GM18502 (cell line): Measurements from ENCODE around the gene WDR90.
A peak's percentile ranks its signal among the peaks of the same experiment; 100 is the strongest.

Source experiments
- ATAC-seq: cut with Tn5 transposase; IDR thresholded peaks from one replicate; pipeline ENCODE4 v1.9.1; 2021; ENCODE audit warnings: mild to moderate bottlenecking; ENCODE audit not compliant: unreplicated experiment, poor library complexity

The WDR90 gene

DNA sequence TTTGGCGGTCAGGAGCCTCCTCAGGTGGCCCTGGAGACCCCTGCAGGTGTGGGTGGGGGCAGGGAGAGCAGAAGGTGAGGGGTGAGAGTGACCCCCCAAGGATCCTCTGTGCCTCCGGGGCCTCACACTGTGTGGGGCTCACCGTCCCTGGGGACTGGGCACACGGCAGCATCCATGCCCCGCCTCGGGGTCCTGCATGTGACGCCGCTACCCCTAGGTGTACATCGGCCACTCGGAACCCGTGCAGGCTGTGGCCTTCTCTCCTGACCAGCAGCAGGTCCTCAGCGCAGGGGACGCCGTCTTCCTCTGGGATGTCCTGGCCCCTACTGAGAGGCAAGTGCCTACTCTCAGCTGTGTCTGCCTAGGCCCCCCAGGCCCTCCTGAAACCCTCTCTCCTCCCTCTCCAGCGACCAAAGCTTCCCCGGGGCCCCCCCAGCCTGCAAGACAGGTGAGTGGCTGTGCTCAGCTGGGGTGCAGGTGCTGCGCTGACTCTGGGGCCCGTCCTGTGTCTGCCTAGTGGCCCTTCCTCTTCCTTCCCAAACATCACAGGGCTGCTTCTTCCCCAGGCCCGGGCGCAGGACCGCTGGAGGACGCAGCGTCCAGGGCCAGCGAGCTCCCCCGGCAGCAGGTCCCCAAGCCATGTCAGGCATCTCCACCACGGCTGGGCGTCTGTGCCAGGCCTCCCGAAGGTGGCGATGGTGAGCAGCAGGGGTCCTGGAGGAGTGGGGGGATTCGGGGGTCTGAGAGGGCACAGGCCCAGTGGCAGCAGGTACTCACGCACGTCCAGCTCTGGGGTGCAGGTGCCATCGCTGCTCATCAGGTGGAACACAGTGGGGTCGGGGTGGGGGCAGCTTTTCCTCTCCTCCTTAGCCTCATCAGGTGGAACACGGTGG, 9.8 kb downstream of the WDR90 start:
- ATAC-seq = no peak

- no peak for ATAC-seq
Measured at GRCh38 chr16:659618-660017, 10.5 kb downstream of the WDR90 start.

- ATAC-seq = no peak
Measured at GRCh38 chr16:660132-660458, 10.9 kb downstream of the WDR90 start.

DNA sequence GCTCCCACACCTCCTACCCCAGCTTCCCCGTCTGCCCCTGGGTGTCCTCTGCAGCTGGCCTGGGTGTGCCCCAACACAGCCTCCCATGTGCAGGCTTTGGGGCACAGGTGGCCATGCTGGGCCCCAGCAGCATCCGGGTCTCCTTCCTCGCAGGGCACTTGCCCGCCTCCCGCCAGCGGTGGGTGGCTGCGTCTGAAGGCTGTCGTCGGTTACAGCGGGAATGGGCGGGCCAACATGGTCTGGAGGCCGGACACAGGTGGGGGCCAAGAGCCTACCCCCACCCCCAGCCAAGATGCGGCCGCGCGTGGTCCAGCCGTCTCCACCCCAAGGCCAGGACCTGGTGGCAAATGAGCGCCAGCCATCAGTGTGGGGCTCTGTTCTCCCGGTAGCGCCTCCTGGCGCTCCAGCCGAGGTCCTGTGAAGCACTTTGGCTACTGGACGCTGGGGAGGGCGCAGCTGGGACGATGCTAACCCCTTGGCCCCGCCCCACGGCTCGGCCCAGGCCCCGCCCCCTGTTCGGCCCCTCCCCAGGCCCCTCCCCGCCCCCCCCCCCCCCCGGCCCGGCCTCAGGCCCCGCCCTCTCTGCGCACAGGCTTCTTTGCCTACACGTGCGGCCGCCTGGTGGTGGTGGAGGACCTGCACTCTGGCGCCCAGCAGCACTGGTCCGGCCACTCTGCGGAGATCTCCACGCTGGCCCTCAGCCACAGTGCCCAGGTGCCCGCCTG, 11.5 kb downstream of the WDR90 start:
- ATAC-seq = no peak

GRCh38 chr16:661184-661821, 12.1 kb downstream of the WDR90 start:
- ATAC-seq = no peak

DNA sequence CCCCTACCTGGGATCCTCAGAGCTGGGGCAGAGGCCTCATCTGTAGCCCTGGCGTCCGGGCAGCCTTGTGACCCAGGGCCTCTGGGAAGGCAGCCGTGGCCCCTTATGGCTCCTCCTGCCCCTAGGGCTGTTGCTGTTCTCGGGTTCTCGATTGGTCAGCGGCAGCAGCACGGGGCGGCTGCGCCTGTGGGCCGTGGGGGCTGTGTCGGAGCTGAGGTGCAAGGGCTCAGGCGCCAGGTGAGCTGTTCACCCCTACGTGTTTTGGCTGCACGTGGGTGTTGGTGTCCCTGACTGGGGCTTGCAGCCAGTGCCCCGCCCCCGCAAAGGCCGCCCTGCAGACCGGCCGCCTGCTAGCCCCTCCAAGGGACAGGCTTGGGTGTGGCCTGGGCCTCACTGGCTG, 12.9 kb downstream of the WDR90 start:
- ATAC-seq = no peak

GRCh38 chr16:662597-662996, 13.4 kb downstream of the WDR90 start:
- no peak for ATAC-seq

DNA sequence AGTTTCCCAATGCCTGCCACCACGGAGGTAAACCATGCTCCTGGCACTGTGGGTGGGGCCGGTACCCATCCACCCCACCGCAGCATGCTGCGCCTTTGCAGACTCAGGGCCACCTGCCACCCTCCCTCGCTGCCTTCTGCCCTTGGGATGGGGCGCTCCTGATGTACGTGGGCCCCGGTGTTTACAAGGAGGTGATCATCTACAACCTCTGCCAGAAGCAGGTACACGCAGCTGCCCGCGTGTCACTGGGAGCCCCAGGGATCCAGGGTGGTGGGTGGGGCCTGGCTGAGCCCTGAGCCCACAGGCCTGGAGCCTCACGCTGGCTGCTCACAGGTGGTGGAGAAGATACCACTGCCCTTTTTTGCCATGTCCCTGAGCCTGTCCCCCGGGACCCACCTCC, 17.4 kb downstream of the WDR90 start:
- ATAC-seq = no peak

DNA sequence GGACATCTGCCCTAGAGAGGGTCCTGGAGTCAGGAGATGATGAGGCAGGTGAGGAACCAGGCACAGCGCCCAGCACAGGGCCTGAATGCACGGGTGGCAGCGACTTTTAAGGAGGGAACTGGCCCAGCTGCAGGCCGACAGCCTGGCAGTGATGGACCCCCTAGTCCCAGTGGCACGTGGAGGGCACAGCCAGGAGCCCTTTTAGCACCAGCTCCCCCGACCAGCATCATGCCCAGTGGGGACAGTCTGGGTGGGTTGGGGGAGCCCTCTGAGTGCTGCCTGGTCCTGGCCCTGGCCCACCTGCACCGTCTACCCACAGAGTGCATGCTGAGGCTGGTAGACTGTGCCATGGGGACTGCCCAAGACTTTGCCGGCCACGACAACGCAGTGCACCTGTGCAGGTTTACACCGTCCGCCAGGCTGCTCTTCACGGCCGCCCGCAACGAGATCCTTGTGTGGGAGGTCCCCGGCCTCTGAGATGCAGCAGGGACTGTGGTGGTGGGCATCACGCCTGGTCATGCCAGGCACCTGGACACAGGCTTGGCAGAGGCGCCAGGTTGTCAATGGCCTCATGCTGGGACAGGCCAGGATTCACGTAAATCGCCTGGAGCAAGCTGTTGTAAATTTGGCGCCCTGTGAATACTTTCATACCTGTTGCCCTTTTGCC, 18.1 kb downstream of the WDR90 start:
- ATAC-seq = no peak

GRCh38 chr16:667780-668518, 18.8 kb downstream of the WDR90 start, which contains the start of gene RHOT2:
TSS of gene RHOT2 (plus strand) at chr16:668132. CDS start at chr16:668200, 68 bp downstream.
- ATAC-seq = peak; percentile 77

GRCh38 chr16:668519-669171, 19.5 kb downstream of the WDR90 start:
- ATAC-seq = peak; percentile 17

GRCh38 chr16:669666-670065, 20.5 kb downstream of the WDR90 start:
- ATAC-seq = no peak

DNA sequence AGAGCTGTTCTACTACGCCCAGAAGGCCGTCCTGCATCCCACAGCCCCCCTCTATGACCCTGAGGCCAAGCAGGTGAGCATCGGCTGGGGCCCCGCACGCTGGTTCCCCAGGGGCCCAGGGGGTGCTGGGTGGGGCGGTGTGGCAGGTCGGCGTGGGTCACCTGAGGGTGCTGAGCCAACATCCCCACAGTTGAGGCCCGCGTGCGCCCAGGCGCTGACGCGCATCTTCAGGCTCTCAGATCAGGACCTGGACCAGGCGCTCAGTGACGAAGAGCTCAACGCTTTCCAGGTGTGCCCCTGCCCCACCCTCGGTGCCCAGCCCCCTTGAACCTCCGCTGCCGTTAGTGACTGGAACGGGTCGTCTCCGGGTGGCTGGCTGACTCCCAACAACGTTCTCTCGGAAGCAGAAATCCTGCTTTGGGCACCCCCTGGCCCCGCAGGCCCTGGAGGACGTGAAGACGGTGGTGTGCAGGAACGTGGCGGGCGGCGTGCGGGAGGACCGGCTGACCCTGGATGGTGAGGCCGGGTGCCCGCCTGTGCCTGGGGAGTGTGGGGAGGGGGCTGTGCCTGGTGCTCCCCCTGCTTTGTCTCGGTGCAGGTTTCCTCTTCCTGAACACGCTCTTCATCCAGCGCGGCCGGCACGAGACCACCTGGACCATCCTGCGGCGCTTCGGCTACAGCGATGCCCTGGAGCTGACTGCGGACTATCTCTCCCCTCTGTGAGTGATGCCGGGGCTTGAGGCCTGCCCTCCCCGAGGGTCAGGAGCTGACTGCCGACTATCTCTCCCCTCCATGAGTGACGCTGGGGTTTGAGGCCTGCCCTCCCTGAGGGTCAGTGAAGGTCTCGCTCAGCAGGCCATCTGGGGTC, 21.6 kb downstream of the WDR90 start:
- ATAC-seq = no peak

- ATAC-seq = no peak
Measured at GRCh38 chr16:671353-672131, 22.4 kb downstream of the WDR90 start.

GRCh38 chr16:672371-672770, 23.2 kb downstream of the WDR90 start:
- ATAC-seq = no peak

DNA sequence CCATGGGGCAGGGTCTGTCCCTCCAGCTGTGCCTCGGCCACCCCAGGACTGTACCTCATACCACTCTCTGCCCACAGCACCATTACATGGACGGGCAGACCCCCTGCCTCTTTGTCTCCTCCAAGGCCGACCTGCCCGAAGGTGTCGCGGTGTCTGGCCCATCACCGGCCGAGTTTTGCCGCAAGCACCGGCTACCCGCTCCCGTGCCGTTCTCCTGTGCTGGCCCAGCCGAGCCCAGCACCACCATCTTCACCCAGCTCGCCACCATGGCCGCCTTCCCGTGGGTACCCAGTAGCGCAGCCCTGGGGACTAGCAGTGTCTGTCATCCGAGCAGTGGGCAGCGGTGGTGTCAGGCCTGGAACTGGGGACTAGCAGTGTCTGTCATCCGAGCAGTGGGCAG, 23.7 kb downstream of the WDR90 start:
- no peak for ATAC-seq

DNA sequence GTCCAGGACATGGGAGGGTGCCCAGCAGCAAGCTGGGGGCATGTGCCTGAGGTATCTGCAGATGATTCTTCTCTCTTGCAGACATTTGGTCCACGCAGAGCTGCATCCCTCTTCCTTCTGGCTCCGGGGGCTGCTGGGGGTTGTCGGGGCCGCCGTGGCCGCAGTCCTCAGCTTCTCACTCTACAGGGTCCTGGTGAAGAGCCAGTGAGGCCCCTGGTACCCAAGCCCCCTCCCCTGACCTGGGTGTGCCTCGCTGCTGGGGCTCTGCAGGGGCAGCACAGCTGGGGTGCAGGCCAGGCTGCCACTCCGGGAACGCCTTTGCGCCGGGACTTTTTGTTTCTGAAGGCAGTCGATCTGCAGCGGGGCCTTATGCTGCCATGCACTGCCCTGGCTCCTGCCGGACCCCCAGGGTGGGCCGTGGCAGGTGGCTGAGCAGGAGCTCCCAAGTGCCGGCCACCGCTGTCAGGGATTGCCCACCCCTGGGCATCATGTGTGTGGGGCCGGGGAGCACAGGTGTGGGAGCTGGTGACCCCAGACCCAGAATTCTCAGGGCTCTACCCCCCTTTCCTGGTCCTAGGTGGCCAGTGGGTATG, 24.3 kb downstream of the WDR90 start:
- ATAC-seq = no peak
